ENCODE results near the gene MATR3.

MATR3 gene

GRCh38 chr5:139298242-139298641, 4.7 kb downstream of the MATR3 start:
- H3K9me3 ChIP-seq (ENCODE audit: insufficient read depth, low read length) = no peaks in the 10 kb centered on the region
- peaks cover 48% of the 10 kb centered on the region for H3K4me1 ChIP-seq (ENCODE audit: low read length)
- H4K20me1 ChIP-seq (ENCODE audit: insufficient read depth, low read length) = peaks cover 87% of the 10 kb centered on the region
- no peak overlapping the region for H2AFZ ChIP-seq (ENCODE audit: low read depth, low read length)
- no peaks in the 10 kb centered on the region for H3K27me3 ChIP-seq (ENCODE audit: low read depth, low read length)
- H3K9ac ChIP-seq (ENCODE audit: low read length) = no peak overlapping the region
- H3K4me2 ChIP-seq (ENCODE audit: low read length) = no peak overlapping the region
- H3K36me3 ChIP-seq (replicated peaks; ENCODE audit: low read depth, low read length) = peaks cover 18% of the 10 kb centered on the region
- no peak overlapping the region for H3K27ac ChIP-seq (ENCODE audit: low read length)
- TF ChIP-seq EZH2phosphoT487 (IDR thresholded peaks at IDR 0.05; ENCODE audit: low read depth) (no peak), CTCF (IDR thresholded peaks at IDR 0.05; ENCODE audit: low read depth, low read length) (no peak)
- H3K79me2 ChIP-seq (ENCODE audit: low read length) = peaks cover 100% of the 10 kb centered on the region
- H3K4me3 ChIP-seq (ENCODE audit: low read length) = no peak overlapping the region

GRCh38 chr5:139299486-139299885, 5.9 kb downstream of the MATR3 start:
- peaks cover 18% of the 10 kb centered on the region for H3K36me3 ChIP-seq (replicated peaks; ENCODE audit: low read depth, low read length)
- H2AFZ ChIP-seq (ENCODE audit: low read depth, low read length) = no peak overlapping the region
- H3K4me1 ChIP-seq (ENCODE audit: low read length) = peaks cover 48% of the 10 kb centered on the region
- no peak overlapping the region for H3K9ac ChIP-seq (ENCODE audit: low read length)
- peaks cover 99% of the 10 kb centered on the region for H4K20me1 ChIP-seq (ENCODE audit: insufficient read depth, low read length)
- no peaks in the 10 kb centered on the region for H3K9me3 ChIP-seq (ENCODE audit: insufficient read depth, low read length)
- peaks cover 100% of the 10 kb centered on the region for H3K79me2 ChIP-seq (ENCODE audit: low read length)
- no peak overlapping the region for H3K4me2 ChIP-seq (ENCODE audit: low read length)
- H3K27me3 ChIP-seq (ENCODE audit: low read depth, low read length) = no peaks in the 10 kb centered on the region
- TF ChIP-seq CTCF (IDR thresholded peaks at IDR 0.05; ENCODE audit: low read depth, low read length) = no peak
- no peak for TF ChIP-seq EZH2phosphoT487 (IDR thresholded peaks at IDR 0.05; ENCODE audit: low read depth)
- no peak overlapping the region for H3K4me3 ChIP-seq (ENCODE audit: low read length)
- H3K27ac ChIP-seq (ENCODE audit: low read length) = no peak overlapping the region

- Histone ChIP-seq H3K27ac (ENCODE audit: low read length) (no peak overlapping the region), H3K4me3 (ENCODE audit: low read length) (no peak overlapping the region), H3K4me1 (ENCODE audit: low read length) (peaks cover 45% of the 10 kb centered on the region), H3K36me3 (replicated peaks; ENCODE audit: low read depth, low read length) (peaks cover 9% of the 10 kb centered on the region), H3K9me3 (ENCODE audit: insufficient read depth, low read length) (no peaks in the 10 kb centered on the region), H3K27me3 (ENCODE audit: low read depth, low read length) (no peaks in the 10 kb centered on the region), H4K20me1 (ENCODE audit: insufficient read depth, low read length) (peaks cover 99% of the 10 kb centered on the region), H3K79me2 (ENCODE audit: low read length) (peaks cover 100% of the 10 kb centered on the region), H2AFZ (ENCODE audit: low read depth, low read length) (no peak overlapping the region), H3K4me2 (ENCODE audit: low read length) (peak overlapping the region; percentile 20; the same call in 1 of the 2 replicates), H3K9ac (ENCODE audit: low read length) (no peak overlapping the region)
- TF ChIP-seq EZH2phosphoT487 (IDR thresholded peaks at IDR 0.05; ENCODE audit: low read depth) (no peak), CTCF (IDR thresholded peaks at IDR 0.05; ENCODE audit: low read depth, low read length) (no peak)
These were observed 8.4 kb downstream of the MATR3 start for GRCh38 chr5:139301808-139302499.

- Histone ChIP-seq H3K4me2 (ENCODE audit: low read length) (no peak overlapping the region), H3K4me3 (ENCODE audit: low read length) (no peak overlapping the region), H3K9me3 (ENCODE audit: insufficient read depth, low read length) (no peaks in the 10 kb centered on the region), H4K20me1 (ENCODE audit: insufficient read depth, low read length) (peaks cover 99% of the 10 kb centered on the region), H3K79me2 (ENCODE audit: low read length) (peaks cover 100% of the 10 kb centered on the region), H3K27ac (ENCODE audit: low read length) (no peak overlapping the region), H3K9ac (ENCODE audit: low read length) (no peak overlapping the region), H3K4me1 (ENCODE audit: low read length) (peaks cover 29% of the 10 kb centered on the region), H3K36me3 (replicated peaks; ENCODE audit: low read depth, low read length) (peaks cover 3% of the 10 kb centered on the region), H2AFZ (ENCODE audit: low read depth, low read length) (no peak overlapping the region), H3K27me3 (ENCODE audit: low read depth, low read length) (no peaks in the 10 kb centered on the region)
- TF ChIP-seq EZH2phosphoT487 (IDR thresholded peaks at IDR 0.05; ENCODE audit: low read depth) (no peak), CTCF (IDR thresholded peaks at IDR 0.05; ENCODE audit: low read depth, low read length) (no peak)
These were observed 11.1 kb downstream of the MATR3 start for GRCh38 chr5:139304391-139305324.

All from OCI-LY3 (cell line).